H9 (cell line): ENCODE data around the gene SNAI3. TPM values are rescaled to one million over a fixed set of nuclear protein-coding genes. Genes with fewer than 3 reads are reported as not detected.

ENCODE experiments used
- DNase-seq: peaks from one replicate; pipeline ENCODE4 v3.0.0-alpha.2; 2017
- H2AFZ ChIP-seq: one replicate; pipeline ENCODE4 v1.6.1; 2013; ENCODE audit warnings: mild to moderate bottlenecking, low read length, control low read depth, moderate library complexity
- H2AK5ac ChIP-seq: 2 replicates; pipeline ENCODE4 v1.6.1; 2013; ENCODE audit warnings: low read length, control low read depth, mixed read lengths; ENCODE audit not compliant: insufficient read length
- H2BK120ac ChIP-seq: one replicate; pipeline ENCODE4 v1.6.1; 2013; ENCODE audit warnings: low read depth, mild to moderate bottlenecking, low read length, control low read depth, inconsistent platforms; ENCODE audit not compliant: poor library complexity, severe bottlenecking
- H2BK12ac ChIP-seq: 2 replicates; pipeline ENCODE4 v1.6.1; 2013; ENCODE audit warnings: low read length, control low read depth, mixed read lengths, low read depth; ENCODE audit not compliant: insufficient read length
- H2BK15ac ChIP-seq: 2 replicates; pipeline ENCODE4 v1.6.1; 2013; ENCODE audit warnings: low read depth, low read length, control low read depth
- H2BK20ac ChIP-seq: one replicate; pipeline ENCODE4 v1.6.1; 2013; ENCODE audit warnings: low read depth, mild to moderate bottlenecking, low read length, control low read depth, inconsistent platforms; ENCODE audit not compliant: poor library complexity, severe bottlenecking
- H2BK5ac ChIP-seq: 2 replicates; pipeline ENCODE4 v1.6.1; 2013; ENCODE audit warnings: low read length, control low read depth, mixed read lengths; ENCODE audit not compliant: insufficient read length
- H3K14ac ChIP-seq: 2 replicates; pipeline ENCODE4 v1.6.1; 2013; ENCODE audit warnings: low read length, control low read depth; ENCODE audit not compliant: insufficient read depth
- H3K18ac ChIP-seq: 2 replicates; pipeline ENCODE4 v1.6.1; 2013; ENCODE audit warnings: low read depth, mild to moderate bottlenecking, mixed read lengths, low read length, control low read depth; ENCODE audit not compliant: insufficient read length
- H3K23ac ChIP-seq: 2 replicates; pipeline ENCODE4 v1.6.1; 2013; ENCODE audit warnings: low read length, control low read depth, mixed read lengths, low read depth; ENCODE audit not compliant: insufficient read length
- H3K23me2 ChIP-seq: 2 replicates; pipeline ENCODE4 v1.6.1; 2013; ENCODE audit warnings: low read depth, mild to moderate bottlenecking, mixed read lengths, low read length, control low read depth; ENCODE audit not compliant: insufficient read length, poor library complexity, severe bottlenecking
- H3K27ac ChIP-seq: 2 replicates; pipeline ENCODE4 v1.5.1; 2013; ENCODE audit warnings: low read length, control low read depth, mixed read lengths, low read depth; ENCODE audit not compliant: insufficient read length
- H3K27me3 ChIP-seq: 2 replicates; pipeline ENCODE4 v1.6.1; 2013; ENCODE audit warnings: low read length, control low read depth, inconsistent platforms; ENCODE audit not compliant: insufficient read depth
- H3K4ac ChIP-seq: 2 replicates; pipeline ENCODE4 v1.6.1; 2013; ENCODE audit warnings: low read depth, mild to moderate bottlenecking, control low read depth, inconsistent platforms, low read length, moderate library complexity
- H3K4me1 ChIP-seq: 2 replicates; pipeline ENCODE4 v1.6.1; 2013; ENCODE audit warnings: low read length, control low read depth, inconsistent platforms; ENCODE audit not compliant: insufficient read depth
- H3K4me2 ChIP-seq: 2 replicates; pipeline ENCODE4 v1.6.1; 2013; ENCODE audit warnings: low read length, control low read depth, mixed read lengths; ENCODE audit not compliant: insufficient read length, insufficient read depth
- H3K56ac ChIP-seq: 2 replicates; pipeline ENCODE4 v1.6.1; 2013; ENCODE audit warnings: low read depth, mild to moderate bottlenecking, mixed read lengths, low read length, control low read depth; ENCODE audit not compliant: insufficient read length
- H3K79me1 ChIP-seq: 2 replicates; pipeline ENCODE4 v1.6.1; 2013; ENCODE audit warnings: low read depth, mild to moderate bottlenecking, moderate library complexity, low read length, control low read depth, inconsistent platforms; ENCODE audit not compliant: insufficient read depth, poor library complexity, severe bottlenecking
- H3K79me2 ChIP-seq: 2 replicates; pipeline ENCODE4 v1.6.1; 2013; ENCODE audit warnings: low read length, control low read depth, inconsistent platforms; ENCODE audit not compliant: insufficient read depth
- H3K9ac ChIP-seq: 2 replicates; pipeline ENCODE4 v1.6.1; 2013; ENCODE audit warnings: low read length, control low read depth, mixed read lengths; ENCODE audit not compliant: insufficient read length; ENCODE audit errors: extremely low read depth
- H3K9me3 ChIP-seq: one replicate; pipeline ENCODE4 v1.6.1; 2013; ENCODE audit warnings: low read depth, low read length, inconsistent platforms; ENCODE audit not compliant: control insufficient read depth
- H3T11ph ChIP-seq: one replicate; pipeline ENCODE4 v1.6.1; 2013; ENCODE audit warnings: mild to moderate bottlenecking, low read length, control low read depth, inconsistent platforms
- H4K20me1 ChIP-seq: one replicate; pipeline ENCODE4 v1.6.1; 2013; ENCODE audit not compliant: control insufficient read depth, insufficient read length, insufficient read depth
- H4K5ac ChIP-seq: 2 replicates; pipeline ENCODE4 v1.6.1; 2013; ENCODE audit warnings: low read depth, mild to moderate bottlenecking, mixed read lengths, low read length, control low read depth; ENCODE audit not compliant: insufficient read length
- H4K8ac ChIP-seq: replicated peaks from 2 replicates; pipeline ENCODE4 v1.6.1; 2013; ENCODE audit warnings: low read length, control low read depth, mixed read lengths, low read depth; ENCODE audit not compliant: insufficient read length
- H4K91ac ChIP-seq: 2 replicates; pipeline ENCODE4 v1.6.1; 2013; ENCODE audit warnings: low read depth, mild to moderate bottlenecking, moderate library complexity, mixed read lengths, low read length, control low read depth; ENCODE audit not compliant: insufficient read length
- H3K27ac Mint-ChIP-seq, 3 experiments: 2 replicates in 2 of 3; 3 replicates in 1 of 3; pipeline ENCODE4 v1.8.0; 2020 to 2021; ENCODE audit warnings: mixed read lengths in 3 of 3, mild to moderate bottlenecking in 1 of 3, moderate library complexity in 1 of 3
- H3K27me3 Mint-ChIP-seq: 2 replicates; pipeline ENCODE4 v1.8.0; 2021; ENCODE audit warnings: low read depth, mild to moderate bottlenecking, moderate library complexity, mixed read lengths
- H3K36me3 Mint-ChIP-seq, 3 experiments: 2 replicates in 2 of 3; 3 replicates in 1 of 3; pipeline ENCODE4 v1.8.0; 2020 to 2021; ENCODE audit warnings: low read depth in 3 of 3, mixed read lengths in 3 of 3; ENCODE audit not compliant: insufficient read depth in 1 of 3
- H3K4me1 Mint-ChIP-seq, 2 experiments: 2 replicates each; pipeline ENCODE4 v1.8.0; 2020; ENCODE audit warnings: mixed read lengths in 2 of 2
- H3K4me3 Mint-ChIP-seq, 2 experiments: 2 replicates in 1 of 2; 3 replicates in 1 of 2; pipeline ENCODE4 v1.8.0; 2020 to 2021; ENCODE audit warnings: mild to moderate bottlenecking in 2 of 2, mixed read lengths in 2 of 2, moderate library complexity in 1 of 2
- H3K9me3 Mint-ChIP-seq, 2 experiments: 2 replicates in 1 of 2; 3 replicates in 1 of 2; pipeline ENCODE4 v1.8.0; 2020; ENCODE audit warnings: mild to moderate bottlenecking in 2 of 2, mixed read lengths in 2 of 2, moderate library complexity in 1 of 2
- WGBS: extraction: QIAGEN DNeasy Blood & Tissue Kit; methylation state at CpG from one replicate; pipeline ENCODE4 v1.1.7; 2013; ENCODE audit warnings: missing lambda C conversion rate, low lambda C conversion rate, mixed read lengths; ENCODE audit not compliant: insufficient read length; ENCODE audit errors: extremely low coverage; 5-methylcytosine and 5-hydroxymethylcytosine counted together
- total RNA-seq: library from RNA; stranded (reverse); gene quantifications from 2 replicates; pipeline ENCODE4 v1.2.1, GENCODE V29; 2021
- TF ChIP-seq, protein P1 (sequence below): fragments of 200-600 bp; sonication (generic); conservative IDR thresholded peaks from 3 replicates; pipeline ENCODE4 v1.8.0; 2021; ENCODE audit warnings: antibody characterized with exemption, mild to moderate bottlenecking

Gene SNAI3
- total RNA-seq, 1 experiment from 2014 or later: 3.2 TPM

DNA sequence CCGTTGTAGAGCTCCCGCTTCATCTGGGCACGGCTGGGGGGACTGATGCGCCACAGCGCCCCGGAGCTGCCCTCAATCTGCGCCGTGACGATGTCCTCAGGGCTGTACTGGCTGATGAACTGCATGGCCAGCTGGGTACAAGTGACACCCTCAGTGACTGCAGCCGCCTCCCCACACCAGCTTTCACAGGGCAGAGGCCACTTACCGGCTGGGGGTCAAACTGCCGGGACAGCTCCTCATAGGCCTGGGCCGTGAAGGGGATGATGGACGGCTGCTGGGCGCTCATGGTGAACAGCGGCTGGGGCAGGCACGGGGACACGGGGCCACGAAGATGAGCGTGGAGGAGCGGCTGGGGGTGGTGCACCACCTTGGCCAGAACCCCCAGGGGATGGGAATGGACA, 30.3 kb upstream of the SNAI3 start:
- H3K79me1 ChIP-seq: no peaks in the 10 kb centered on the region
- H3T11ph ChIP-seq: no peak overlapping the region
- no peaks in the 10 kb centered on the region for H3K4me1 ChIP-seq
- H3K27ac ChIP-seq: no peak overlapping the region
- H3K79me2 ChIP-seq: no peaks in the 10 kb centered on the region
- H2BK20ac ChIP-seq: no peak overlapping the region
- H3K18ac ChIP-seq: no peak overlapping the region
- H3K36me3 Mint-ChIP-seq: peaks cover 10 to 42% (median 40%) of the 10 kb centered on the region in 3 experiments; a peak in 6 of 7 replicates
- H4K91ac ChIP-seq: no peak overlapping the region
- H3K4me2 ChIP-seq: no peak overlapping the region
- no peaks in the 10 kb centered on the region for H3K27me3 Mint-ChIP-seq
- H4K20me1 ChIP-seq: no peaks in the 10 kb centered on the region
- no peak overlapping the region for H2BK120ac ChIP-seq
- H3K9ac ChIP-seq: no peak overlapping the region
- no peak overlapping the region for H3K4ac ChIP-seq
- H2BK12ac ChIP-seq: no peak overlapping the region
- no peak overlapping the region for H3K56ac ChIP-seq
- H3K23ac ChIP-seq: no peak overlapping the region
- no peak overlapping the region for H4K8ac ChIP-seq
- H3K9me3 Mint-ChIP-seq: no peaks in the 10 kb centered on the region
- no peak overlapping the region for H2AK5ac ChIP-seq
- no peak overlapping the region for H4K5ac ChIP-seq
- H3K9me3 ChIP-seq: no peaks in the 10 kb centered on the region
- no peak overlapping the region for H2BK15ac ChIP-seq
- no peaks in the 10 kb centered on the region for H3K27me3 ChIP-seq
- H3K14ac ChIP-seq: no peak overlapping the region
- H3K4me3 Mint-ChIP-seq: no peak overlapping the region
- H3K27ac Mint-ChIP-seq: no peak overlapping the region; a peak in 1 of 7 replicates
- peaks cover 0 to 6% of the 10 kb centered on the region in 2 experiments; a peak in 1 of 4 replicates for H3K4me1 Mint-ChIP-seq
- H3K23me2 ChIP-seq: no peaks in the 10 kb centered on the region
- no peak overlapping the region for H2BK5ac ChIP-seq
- DNase-seq: no peak
- TF ChIP-seq, protein P1, sequence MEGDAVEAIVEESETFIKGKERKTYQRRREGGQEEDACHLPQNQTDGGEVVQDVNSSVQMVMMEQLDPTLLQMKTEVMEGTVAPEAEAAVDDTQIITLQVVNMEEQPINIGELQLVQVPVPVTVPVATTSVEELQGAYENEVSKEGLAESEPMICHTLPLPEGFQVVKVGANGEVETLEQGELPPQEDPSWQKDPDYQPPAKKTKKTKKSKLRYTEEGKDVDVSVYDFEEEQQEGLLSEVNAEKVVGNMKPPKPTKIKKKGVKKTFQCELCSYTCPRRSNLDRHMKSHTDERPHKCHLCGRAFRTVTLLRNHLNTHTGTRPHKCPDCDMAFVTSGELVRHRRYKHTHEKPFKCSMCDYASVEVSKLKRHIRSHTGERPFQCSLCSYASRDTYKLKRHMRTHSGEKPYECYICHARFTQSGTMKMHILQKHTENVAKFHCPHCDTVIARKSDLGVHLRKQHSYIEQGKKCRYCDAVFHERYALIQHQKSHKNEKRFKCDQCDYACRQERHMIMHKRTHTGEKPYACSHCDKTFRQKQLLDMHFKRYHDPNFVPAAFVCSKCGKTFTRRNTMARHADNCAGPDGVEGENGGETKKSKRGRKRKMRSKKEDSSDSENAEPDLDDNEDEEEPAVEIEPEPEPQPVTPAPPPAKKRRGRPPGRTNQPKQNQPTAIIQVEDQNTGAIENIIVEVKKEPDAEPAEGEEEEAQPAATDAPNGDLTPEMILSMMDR: no peak
- H2AFZ ChIP-seq: no peak overlapping the region
- no CpG with 5 or more reads among the region's 21 CpGs for WGBS
